ENCODE data around the gene RAPGEF4.

The RAPGEF4 gene

DNA sequence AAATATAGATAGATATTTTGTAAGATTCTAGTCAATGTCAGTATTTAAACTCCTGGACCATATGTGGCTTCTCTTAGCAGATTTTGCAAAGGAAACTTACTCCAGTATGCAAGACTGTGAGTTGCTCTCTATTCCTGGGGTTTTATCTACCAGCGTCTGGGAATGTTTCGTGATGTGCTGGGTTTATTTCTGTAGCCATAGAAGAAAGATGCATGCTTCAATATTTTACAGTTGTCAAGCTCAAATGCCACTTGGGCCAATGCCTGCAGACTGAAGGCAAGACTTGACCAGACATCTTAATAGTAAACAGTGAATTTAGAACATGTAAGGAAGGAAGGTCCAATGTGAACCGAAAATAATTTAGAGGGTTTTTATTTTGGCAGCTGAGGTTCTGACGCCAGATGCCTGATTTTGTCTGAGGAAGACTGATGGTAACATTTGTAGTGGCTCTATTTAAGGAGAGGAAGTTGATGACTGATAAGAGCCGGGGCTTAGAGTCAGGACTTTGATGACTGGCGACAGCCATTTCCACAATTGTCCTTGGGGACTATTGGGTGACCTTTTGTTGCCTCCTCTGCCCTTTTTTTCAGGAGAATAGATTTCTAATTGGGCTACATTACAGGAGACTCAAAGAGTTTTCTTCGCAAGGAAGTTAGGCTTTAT, 154.3 kb downstream of the RAPGEF4 start:
- TF ChIP-seq, protein P1, sequence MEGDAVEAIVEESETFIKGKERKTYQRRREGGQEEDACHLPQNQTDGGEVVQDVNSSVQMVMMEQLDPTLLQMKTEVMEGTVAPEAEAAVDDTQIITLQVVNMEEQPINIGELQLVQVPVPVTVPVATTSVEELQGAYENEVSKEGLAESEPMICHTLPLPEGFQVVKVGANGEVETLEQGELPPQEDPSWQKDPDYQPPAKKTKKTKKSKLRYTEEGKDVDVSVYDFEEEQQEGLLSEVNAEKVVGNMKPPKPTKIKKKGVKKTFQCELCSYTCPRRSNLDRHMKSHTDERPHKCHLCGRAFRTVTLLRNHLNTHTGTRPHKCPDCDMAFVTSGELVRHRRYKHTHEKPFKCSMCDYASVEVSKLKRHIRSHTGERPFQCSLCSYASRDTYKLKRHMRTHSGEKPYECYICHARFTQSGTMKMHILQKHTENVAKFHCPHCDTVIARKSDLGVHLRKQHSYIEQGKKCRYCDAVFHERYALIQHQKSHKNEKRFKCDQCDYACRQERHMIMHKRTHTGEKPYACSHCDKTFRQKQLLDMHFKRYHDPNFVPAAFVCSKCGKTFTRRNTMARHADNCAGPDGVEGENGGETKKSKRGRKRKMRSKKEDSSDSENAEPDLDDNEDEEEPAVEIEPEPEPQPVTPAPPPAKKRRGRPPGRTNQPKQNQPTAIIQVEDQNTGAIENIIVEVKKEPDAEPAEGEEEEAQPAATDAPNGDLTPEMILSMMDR (IDR thresholded peaks at IDR 0.05; ENCODE audit: low read depth, low read length) = no peak
- no peak for DNase-seq (ENCODE audit: extremely low read depth, low read depth)

- TF ChIP-seq, protein P1 (IDR thresholded peaks at IDR 0.05; ENCODE audit: low read depth, low read length) = no peak
- DNase-seq (ENCODE audit: extremely low read depth, low read depth) = no peak
Measured at GRCh38 chr2:172893111-172893510, 157.5 kb downstream of the RAPGEF4 start.

GRCh38 chr2:172893671-172894070, 158.0 kb downstream of the RAPGEF4 start:
- TF ChIP-seq, protein P1 (IDR thresholded peaks at IDR 0.05; ENCODE audit: low read depth, low read length) = no peak
- DNase-seq (ENCODE audit: extremely low read depth, low read depth) = no peak

DNA sequence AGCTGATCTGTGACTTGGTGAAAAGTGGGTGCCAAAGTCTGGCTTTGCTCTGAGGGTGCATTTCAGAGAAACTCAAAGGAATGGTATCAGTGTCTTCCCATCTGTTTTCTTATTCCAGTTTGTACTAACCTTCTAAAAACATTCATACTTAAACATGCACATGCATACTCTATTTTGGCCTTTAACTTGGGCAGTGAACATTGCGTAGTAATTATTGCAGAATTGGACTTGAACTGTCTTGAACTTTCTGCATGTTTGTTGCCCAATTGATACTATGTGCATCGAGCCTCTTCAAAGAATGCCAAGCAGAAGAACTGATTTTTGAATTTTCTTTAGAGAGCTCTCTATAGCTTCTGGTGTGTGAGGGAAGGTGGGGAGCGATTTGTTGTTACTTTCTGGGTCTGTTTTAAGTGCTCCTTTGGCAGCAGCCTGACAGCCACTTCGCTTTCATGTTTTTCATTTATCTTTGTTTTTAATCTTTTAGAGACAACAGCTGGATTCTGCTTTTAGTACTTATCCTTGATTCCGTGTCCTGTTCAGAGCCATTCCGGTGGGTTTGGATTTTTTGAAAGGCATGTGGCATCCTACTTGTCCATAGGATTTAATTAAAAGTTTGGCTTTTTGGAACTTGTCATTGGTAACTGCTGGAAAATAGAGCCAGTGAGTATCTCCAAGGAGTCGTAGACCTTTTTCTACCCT, 159.2 kb downstream of the RAPGEF4 start:
- no peak for DNase-seq (ENCODE audit: extremely low read depth, low read depth)
- TF ChIP-seq, protein P1 (IDR thresholded peaks at IDR 0.05; ENCODE audit: low read depth, low read length) = no peak

DNA sequence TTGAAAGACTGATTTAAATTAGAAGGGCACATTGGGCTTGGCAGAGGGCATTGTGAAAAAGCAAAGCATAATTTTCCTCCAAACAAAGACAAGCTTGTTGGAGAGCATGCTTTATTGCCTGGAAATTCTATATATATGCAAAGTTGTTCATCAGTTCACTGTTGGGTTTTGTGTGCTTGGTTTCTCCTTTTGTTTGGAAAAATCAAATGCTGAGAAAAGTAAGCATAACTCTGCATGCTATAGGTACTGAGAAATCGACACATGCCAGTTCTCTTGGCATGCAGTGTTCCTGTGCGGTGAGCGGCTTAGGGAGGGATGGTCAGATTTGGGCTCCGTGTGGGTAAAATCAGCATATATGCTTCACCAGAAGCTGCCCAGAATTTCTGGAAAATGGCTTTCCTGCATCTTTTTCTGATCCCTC, 161.0 kb downstream of the RAPGEF4 start:
- TF ChIP-seq, protein P1 (IDR thresholded peaks at IDR 0.05; ENCODE audit: low read depth, low read length) = no peak
- DNase-seq (ENCODE audit: extremely low read depth, low read depth) = no peak

DNA sequence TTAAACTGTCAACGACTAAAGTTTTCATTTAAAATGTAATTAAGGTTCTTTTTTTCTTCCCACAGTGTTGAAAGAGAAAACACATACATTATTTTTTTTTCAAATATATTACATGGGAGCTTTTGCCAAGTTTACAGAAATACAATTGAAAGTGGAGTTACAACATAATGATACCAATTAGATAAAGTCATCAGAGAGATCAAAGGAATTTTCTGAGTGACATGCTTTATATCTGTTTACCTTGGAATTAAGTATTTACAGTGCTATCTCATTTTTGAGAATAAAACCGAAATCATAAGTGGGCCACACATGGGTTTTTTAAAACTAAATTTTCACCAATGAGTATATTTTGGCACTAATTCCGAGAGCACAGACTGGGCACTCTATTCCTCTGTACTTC, 165.2 kb downstream of the RAPGEF4 start:
- TF ChIP-seq, protein P1 (IDR thresholded peaks at IDR 0.05; ENCODE audit: low read depth, low read length) = no peak
- DNase-seq (ENCODE audit: extremely low read depth, low read depth) = no peak

DNA sequence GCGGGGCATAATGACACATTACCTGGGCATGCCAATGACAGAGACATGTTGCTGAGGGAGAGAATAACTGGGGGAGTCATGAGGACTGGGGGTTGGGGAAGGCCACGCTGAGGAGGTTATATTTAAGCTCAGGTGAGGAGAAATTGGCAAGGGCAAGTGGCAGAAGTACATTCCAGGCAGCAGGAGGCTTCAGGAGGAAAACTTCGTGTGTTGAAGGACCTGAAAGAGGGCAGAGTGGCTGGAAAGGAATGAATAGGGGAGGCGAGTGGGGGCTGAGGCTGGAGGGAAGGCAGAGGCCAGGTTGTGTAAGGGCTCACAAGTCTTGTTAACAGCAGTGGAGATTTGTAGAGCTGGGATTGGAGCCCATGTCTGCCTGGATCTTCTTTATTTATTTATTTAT, 166.3 kb downstream of the RAPGEF4 start:
- TF ChIP-seq, protein P1 (IDR thresholded peaks at IDR 0.05; ENCODE audit: low read depth, low read length) = no peak
- no peak for DNase-seq (ENCODE audit: extremely low read depth, low read depth)

Measured in AG09319 (cell line).